Left ventricle myocardium superior (tissue), 1 donor: ENCODE data around the gene DNAL1. TPM values are rescaled to one million over a fixed set of nuclear protein-coding genes. Genes with fewer than 3 reads are reported as not detected.

Experiments
- ATAC-seq: fragments of 200-7000 bp; cut with Tn5 transposase; one replicate; pipeline ENCODE4 v1.9.1; 2020; ENCODE audit warnings: mild to moderate bottlenecking, moderate library complexity
- DNase-seq: peaks from one replicate; pipeline ENCODE4 v3.0.0-alpha.2; 2020
- intact Hi-C: fragments of 100-400 bp; cut with micrococcal nuclease; formaldehyde crosslinking; loops from one replicate; pipeline ENCODE4 v1.11.0; 2022
- total RNA-seq: library from RNA; stranded (reverse); fragmentation: NEBNext Ultra II Directional; extraction: Animal tissue kit (Norgen Biotek cat#: 25700); gene quantifications from one replicate; pipeline ENCODE4 v1.2.1, GENCODE V29; 2021
- donor health status: DM: no; HTN: yes; CAD: no; lungs with severe emphysema.

Gene DNAL1
- total RNA-seq, 1 donor from 2014 or later: 12.0 TPM

GRCh38 chr14:73718418-73719251 is 73.8 kb downstream of the DNAL1 start:
- DNase-seq (peak; percentile 50), ATAC-seq (peak; percentile 52)
- intact Hi-C loops: no loop called here

GRCh38 chr14:73719361-73719760 is 74.6 kb downstream of the DNAL1 start:
- no peak for DNase-seq
- ATAC-seq: no peak
- intact Hi-C loops: no loop called here

DNA sequence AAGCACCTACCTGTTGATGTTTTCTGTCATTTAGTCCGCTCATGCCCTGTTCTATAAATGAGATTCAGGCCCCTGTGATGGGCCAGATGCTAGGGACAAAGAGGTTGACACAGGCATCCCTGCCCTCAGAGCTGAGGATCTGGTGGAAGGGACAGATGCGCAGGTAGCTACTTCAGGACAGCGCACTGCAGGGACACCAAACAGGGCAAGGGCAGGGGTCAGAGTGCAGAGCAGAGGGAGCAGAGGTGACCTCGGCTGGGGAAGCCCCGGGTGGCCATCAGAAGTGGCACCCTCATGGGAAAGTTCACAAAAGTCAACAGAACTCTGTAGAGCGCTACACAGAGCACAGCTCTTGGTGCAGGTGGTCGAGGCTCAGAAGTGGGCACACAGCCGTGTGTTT is 75.0 kb downstream of the DNAL1 start:
- DNase-seq: no peak
- no peak for ATAC-seq
- intact Hi-C loops: no loop called here

GRCh38 chr14:73720636-73721035 is 75.8 kb downstream of the DNAL1 start:
- no peak for ATAC-seq
- intact Hi-C loops: no loop called here
- no peak for DNase-seq

DNA sequence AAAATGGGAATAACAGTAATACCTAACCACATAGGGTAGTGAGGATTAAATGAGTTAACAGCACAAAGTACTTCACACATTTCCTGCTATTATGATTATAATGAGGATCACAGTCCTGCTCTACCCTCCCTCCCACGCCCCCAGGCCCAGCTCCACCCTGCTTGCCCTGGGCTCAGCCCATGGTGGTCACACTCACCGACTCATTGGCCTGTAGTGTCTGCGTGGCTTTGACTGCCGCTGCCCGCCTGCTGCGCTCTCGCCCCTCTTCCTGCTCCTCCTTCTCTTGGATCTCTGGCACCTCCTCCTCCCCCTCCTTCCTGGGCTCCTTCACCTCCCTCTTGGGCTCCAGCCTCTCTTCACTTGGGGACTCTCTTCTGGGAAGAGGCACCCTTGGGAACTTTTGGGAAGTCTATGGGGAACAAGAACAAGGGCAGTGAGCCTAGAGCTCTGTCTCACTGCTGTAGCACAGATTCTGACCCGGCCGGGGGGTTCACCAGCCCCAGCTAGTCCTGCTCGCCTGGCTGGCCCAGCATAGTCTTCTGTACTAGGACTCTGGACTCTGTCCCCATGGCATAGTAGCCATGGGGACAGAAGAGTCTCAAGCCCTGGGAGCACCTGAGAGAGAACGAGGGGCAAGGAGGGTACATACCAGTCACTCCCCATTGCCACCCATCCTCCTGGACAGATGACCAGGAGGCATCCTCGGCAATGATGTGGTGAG is 76.5 kb downstream of the DNAL1 start:
- no peak for ATAC-seq
- DNase-seq: no peak
- intact Hi-C loops: no loop called here

DNA sequence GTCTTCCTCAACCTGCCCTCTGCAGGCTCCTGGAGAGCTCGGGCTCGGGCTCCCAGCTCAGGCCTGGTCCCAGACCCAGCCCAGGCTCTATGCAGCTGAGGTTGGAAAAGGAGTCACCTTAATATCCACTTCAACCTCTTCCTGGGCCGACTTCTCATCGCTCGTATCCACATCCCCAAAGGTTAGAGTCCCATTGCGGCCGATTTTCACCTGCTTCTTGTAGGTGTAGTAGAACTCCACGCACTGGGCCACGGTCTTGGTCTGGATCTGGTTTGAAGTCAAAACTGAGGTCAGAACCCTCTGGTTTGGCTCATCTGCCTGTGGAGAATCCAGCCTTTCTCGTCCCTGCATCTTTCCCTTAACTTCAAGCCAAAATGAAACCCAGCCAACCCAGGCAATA is 77.8 kb downstream of the DNAL1 start:
- ATAC-seq: no peak
- DNase-seq: no peak
- intact Hi-C loops: no loop called here

- ATAC-seq (no peak), DNase-seq (no peak)
- intact Hi-C loops: no loop called here
These were observed 78.6 kb downstream of the DNAL1 start for GRCh38 chr14:73723406-73723796.

- DNase-seq (peak; percentile 82), ATAC-seq (peak; percentile 82)
- intact Hi-C loops: no loop called here
These were observed 79.2 kb downstream of the DNAL1 start for GRCh38 chr14:73723797-73724661.

DNA sequence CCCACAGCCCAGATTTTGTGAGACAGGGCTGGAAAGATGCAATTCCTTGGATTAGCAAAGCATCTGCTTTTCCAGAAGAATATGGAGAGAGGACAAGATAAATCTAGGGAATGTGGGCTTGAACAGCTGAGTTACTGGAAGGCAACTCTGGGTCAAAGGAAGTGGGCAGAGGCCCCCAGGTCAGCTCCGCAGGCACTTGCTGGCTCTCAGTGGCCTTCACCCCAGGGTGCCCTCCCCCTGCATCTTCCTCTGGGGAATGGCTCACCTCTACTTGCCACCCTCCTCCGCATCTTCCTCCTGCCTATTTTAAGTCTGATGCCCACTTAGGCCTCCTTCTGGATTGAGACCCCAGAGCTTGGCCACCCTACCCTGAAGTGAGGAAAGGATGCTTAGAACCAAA is 79.9 kb downstream of the DNAL1 start:
- intact Hi-C loops: loop anchor here (5.0 kb wide), 1 partner anchor 103 kb away; no protein-coding TSS in a partner anchor
- DNase-seq (no peak), ATAC-seq (no peak)

- ATAC-seq (no peak), DNase-seq (no peak)
- intact Hi-C loops: loop anchor here (5.0 kb wide), 1 partner anchor 102 kb away; no protein-coding TSS in a partner anchor
These were observed 80.6 kb downstream of the DNAL1 start for GRCh38 chr14:73725116-73726024.

DNA sequence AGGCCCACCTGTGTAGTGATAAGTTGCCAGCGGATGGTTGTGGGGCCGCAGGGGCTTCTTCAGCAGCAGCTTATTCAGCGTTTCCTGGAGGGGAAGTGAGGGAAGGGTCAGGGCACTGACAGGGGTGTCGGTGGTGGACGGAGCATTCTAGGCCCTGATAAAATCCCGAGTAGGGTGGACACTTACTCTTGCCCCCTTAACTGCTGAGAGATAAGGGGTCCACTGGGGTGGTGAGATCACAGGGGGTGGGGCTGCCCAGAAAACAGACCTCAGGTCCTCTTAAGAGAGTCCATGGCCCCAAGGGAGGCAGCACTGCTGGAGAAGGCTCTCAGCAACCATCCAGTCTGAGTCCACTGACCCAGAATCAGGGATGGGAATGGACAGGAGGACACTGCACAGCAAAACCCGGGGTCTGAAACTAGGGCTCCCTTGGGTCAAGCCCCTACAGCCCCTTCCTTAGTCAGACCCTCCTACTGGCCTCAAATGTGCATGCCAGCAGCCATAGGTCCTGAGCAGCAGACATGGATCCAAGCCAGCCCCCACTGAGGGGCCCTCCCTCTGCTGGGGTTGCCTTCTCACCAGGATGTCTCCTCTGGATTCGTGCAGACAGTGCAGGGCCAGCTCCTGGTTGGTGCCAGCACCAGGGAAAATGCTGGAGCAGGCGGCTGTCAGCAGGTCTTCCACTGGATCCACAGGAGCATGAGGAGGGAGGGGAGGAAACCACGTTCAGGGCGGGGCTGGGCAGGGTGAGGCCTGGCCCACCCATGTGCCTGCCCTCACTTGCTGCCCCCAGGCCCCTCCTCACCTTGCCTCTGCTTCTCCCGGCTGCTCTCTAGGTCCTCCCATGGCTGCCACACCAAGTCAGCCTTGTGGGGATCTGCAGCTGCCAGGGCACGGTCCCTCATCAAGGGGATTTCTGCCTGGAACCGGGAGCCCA is 81.5 kb downstream of the DNAL1 start:
- DNase-seq: no peak
- no peak for ATAC-seq
- intact Hi-C loops: loop anchor here (5.0 kb wide), 1 partner anchor 101 kb away; no protein-coding TSS in a partner anchor

DNA sequence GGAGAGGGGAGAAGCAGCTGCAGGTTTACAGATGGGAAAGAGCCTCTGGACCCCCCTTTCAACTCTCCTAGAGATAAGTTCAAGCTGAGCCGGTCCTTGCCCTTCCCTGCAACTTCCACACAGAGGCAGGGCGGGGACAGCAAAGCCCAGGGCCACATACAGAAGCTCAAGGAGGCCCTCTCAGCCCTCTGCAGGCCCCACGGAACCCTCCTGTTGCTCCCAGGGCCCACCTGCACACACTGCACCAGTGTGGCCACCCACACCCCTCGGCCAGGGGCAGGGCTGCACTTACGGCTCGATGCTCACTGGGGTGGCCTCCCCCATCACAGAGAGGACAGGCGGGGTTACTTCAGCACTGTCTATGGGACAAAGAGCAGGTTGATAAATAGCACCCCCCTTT is 82.4 kb downstream of the DNAL1 start:
- ATAC-seq: no peak
- no peak for DNase-seq
- intact Hi-C loops: loop anchor here (5.0 kb wide), 1 partner anchor 100 kb away; no protein-coding TSS in a partner anchor

DNA sequence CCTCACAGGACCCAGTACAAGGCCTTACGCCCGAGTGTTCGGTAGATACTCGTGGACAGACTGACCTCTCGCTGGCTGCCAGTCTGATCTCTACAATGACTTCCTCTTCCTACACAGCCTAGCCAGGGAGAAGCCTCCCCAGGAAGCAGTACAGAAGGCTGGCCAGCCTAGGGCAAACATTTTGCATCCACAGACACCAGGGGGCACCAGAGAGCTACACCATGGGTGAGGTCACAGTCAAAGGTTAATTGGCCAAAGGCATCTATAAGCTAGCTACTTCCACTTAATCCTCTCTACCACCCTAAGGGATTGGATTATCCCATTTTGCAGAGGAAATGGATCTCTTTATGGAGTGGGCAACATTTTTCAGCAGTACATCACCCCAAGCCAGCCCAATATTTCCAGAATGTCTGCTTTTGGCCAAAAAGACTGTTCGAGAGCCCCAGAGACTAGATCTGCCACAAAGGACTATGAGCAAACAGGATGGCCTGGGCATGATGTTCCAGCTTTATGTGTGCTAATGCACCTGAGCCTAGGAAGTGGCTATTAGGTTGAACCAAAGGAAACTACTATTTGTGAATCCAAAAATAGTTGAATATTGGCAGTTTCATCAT is 84.0 kb downstream of the DNAL1 start:
- ATAC-seq (peak; percentile 63), DNase-seq (peak; percentile 87)
- intact Hi-C loops: loop anchor here (5.0 kb wide), 1 partner anchor 98 kb away; no protein-coding TSS in a partner anchor

DNA sequence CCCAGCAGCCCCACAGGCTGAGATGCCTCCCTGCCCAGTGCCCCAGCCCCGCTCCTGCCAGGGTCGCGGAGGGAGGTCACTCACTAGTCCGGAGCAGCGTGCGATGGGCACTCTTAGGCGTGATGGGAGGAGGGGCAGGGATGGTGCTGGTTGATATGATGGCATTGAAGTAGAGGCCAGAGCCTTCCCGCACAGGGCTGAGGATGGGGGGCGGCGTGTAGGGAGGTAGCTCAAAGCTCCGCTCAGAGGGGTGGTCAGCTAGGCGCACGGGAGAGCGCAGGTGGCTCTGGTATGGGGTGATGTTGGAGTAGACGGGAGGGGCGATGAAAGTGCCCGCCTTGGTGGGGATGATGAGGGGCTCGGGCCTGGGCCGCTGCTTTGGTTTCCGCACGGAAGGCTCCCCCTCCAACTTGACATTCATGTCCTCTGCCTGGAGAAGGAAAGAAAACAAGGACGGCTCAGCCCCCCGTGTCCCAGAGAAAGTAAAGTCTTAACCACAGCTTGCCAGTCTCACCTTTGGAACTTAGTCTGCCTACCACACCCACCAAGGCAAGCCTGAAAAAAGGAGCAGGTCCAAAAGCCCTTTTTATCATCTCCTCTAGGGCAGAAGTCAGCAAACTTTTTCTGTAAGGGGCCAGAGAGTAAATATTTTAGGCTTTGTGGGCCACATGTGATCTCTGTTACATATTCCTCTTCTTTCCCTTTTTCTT is 84.9 kb downstream of the DNAL1 start:
- intact Hi-C loops: loop anchor here (5.0 kb wide), 1 partner anchor 98 kb away; no protein-coding TSS in a partner anchor
- no peak for DNase-seq
- ATAC-seq: no peak

DNA sequence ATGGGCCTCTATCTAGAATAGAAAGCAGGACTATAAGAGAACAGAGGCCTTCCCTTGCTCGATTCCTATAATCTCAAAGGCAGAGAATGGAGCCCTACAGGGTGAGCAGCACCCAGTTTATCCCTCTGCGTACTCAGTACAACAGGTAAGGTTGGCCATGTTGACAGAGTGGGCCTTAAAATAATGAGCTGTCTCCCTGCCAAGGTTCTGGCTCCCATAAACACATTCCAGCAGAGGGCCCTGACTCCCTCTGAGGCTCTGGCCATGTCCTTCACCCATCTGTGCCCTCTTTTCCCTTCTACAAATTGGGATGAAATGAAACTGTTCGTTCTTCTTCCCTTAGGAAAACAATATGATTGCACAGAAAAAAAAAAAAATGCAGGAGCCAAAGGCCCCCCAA is 86.3 kb downstream of the DNAL1 start:
- ATAC-seq (peak; percentile 83), DNase-seq (peak; percentile 39)
- intact Hi-C loops: no loop called here

GRCh38 chr14:73732006-73732405 is 87.2 kb downstream of the DNAL1 start:
- no peak for ATAC-seq
- intact Hi-C loops: no loop called here
- DNase-seq: no peak
